ENCODE data around the gene CTSK. TPM values are rescaled to one million over a fixed set of nuclear protein-coding genes. Genes with fewer than 3 reads are reported as not detected.

The CTSK gene
- total RNA-seq, 6 experiments from 2014 or later: 1.5 to 3.8 (median 2.6) TPM

- H3K4me1 ChIP-seq: peaks cover 0 to 6% (median 3%) of the 10 kb centered on the region in 4 donors
- H3K9me3 ChIP-seq: no peaks in the 10 kb centered on the region
- H3K27me3 ChIP-seq: no peaks in the 10 kb centered on the region
- no peak overlapping the region for H3K27ac ChIP-seq
- 60% methylated on average over 1 of the region's 1 CpG for WGBS (ENCODE audit: insufficient coverage, low coverage, low lambda C conversion rate, missing lambda C conversion rate)
- TF ChIP-seq POLR2A (IDR thresholded peaks at IDR 0.05): no peak
- TF ChIP-seq, protein P1, sequence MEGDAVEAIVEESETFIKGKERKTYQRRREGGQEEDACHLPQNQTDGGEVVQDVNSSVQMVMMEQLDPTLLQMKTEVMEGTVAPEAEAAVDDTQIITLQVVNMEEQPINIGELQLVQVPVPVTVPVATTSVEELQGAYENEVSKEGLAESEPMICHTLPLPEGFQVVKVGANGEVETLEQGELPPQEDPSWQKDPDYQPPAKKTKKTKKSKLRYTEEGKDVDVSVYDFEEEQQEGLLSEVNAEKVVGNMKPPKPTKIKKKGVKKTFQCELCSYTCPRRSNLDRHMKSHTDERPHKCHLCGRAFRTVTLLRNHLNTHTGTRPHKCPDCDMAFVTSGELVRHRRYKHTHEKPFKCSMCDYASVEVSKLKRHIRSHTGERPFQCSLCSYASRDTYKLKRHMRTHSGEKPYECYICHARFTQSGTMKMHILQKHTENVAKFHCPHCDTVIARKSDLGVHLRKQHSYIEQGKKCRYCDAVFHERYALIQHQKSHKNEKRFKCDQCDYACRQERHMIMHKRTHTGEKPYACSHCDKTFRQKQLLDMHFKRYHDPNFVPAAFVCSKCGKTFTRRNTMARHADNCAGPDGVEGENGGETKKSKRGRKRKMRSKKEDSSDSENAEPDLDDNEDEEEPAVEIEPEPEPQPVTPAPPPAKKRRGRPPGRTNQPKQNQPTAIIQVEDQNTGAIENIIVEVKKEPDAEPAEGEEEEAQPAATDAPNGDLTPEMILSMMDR (IDR thresholded peaks at IDR 0.05): no peak
- no peaks in the 10 kb centered on the region for H3K36me3 ChIP-seq
- H3K4me3 ChIP-seq: no peak overlapping the region
- no peak for DNase-seq
- intact Hi-C loops (cut with DNase I): no loop called here
- ATAC-seq: no peak
Observed at GRCh38 chr1:150761801-150762200, 46.3 kb downstream of the CTSK start.

- no peak overlapping the region for H3K27ac ChIP-seq
- intact Hi-C loops (cut with DNase I): no loop called here
- TF ChIP-seq, protein P1 (IDR thresholded peaks at IDR 0.05): no peak
- no peak for TF ChIP-seq POLR2A (IDR thresholded peaks at IDR 0.05)
- no peaks in the 10 kb centered on the region for H3K9me3 ChIP-seq
- no peak overlapping the region for H3K4me3 ChIP-seq
- DNase-seq: no peak
- H3K36me3 ChIP-seq: no peaks in the 10 kb centered on the region
- WGBS (ENCODE audit: insufficient coverage, low coverage, low lambda C conversion rate, missing lambda C conversion rate): 69% methylated on average over 3 of the region's 3 CpGs
- no peaks in the 10 kb centered on the region for H3K27me3 ChIP-seq
- no peak for ATAC-seq
- H3K4me1 ChIP-seq: peaks cover 0 to 6% (median 3%) of the 10 kb centered on the region in 4 donors
Observed at GRCh38 chr1:150760013-150760412, 48.0 kb downstream of the CTSK start.

DNA sequence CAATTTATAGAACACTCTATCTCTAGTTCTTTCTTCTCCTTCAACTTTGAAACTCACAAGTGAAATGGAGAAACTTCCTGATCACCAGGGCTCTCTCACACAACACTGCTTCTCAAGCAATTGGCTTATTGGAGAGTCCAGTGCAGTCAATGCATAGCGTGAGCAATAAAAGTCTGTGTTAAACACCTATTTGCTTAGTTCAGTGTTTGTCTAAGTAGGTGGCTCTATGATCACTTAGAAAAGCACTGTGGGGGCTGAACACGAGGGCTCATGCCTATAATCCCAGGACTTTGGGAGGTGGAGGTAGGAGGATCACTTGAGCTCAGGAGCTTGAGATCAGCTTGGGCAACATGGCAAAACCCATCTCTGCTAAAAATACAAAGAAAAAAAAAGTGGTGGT lies 54.6 kb downstream of the CTSK start:
- intact Hi-C loops (cut with DNase I): no loop called here
- H3K36me3 ChIP-seq: peaks cover 0 to 9% (median 0%) of the 10 kb centered on the region in 4 donors
- no peak overlapping the region for H3K4me3 ChIP-seq
- no peak for DNase-seq
- no peaks in the 10 kb centered on the region for H3K4me1 ChIP-seq
- no peak for ATAC-seq
- no peaks in the 10 kb centered on the region for H3K9me3 ChIP-seq
- TF ChIP-seq, protein P1 (IDR thresholded peaks at IDR 0.05): no peak
- TF ChIP-seq POLR2A (IDR thresholded peaks at IDR 0.05): no peak
- WGBS (ENCODE audit: insufficient coverage, low coverage, low lambda C conversion rate, missing lambda C conversion rate): 96% methylated on average over 2 of the region's 2 CpGs
- H3K27ac ChIP-seq: no peak overlapping the region
- no peaks in the 10 kb centered on the region for H3K27me3 ChIP-seq

DNA sequence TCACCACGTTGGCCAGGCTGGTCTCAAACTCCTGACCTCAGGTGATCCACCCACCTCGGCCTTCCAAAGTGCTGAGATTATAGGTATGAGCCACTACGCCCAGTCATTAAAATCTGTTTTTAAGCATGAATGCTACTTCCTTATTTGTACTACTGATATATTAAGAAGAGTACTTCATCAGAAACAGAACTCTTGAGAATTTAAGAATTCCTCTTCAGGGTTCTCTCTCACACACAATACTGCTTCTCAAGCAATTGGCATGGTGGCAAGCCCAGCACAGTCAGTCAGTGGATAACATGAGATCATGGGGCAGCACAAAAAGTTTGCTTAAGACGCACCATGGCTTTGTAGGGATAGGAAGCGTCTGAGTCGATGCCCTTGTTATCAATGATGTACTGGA lies 56.6 kb downstream of the CTSK start:
- Histone ChIP-seq H3K4me3 (no peak overlapping the region), H3K36me3 (peaks cover 0 to 9% (median 0%) of the 10 kb centered on the region in 4 donors), H3K9me3 (no peaks in the 10 kb centered on the region), H3K27me3 (no peaks in the 10 kb centered on the region), H3K27ac (no peak overlapping the region), H3K4me1 (no peaks in the 10 kb centered on the region)
- WGBS (ENCODE audit: insufficient coverage, low coverage, low lambda C conversion rate, missing lambda C conversion rate): 95% methylated on average over 3 of the region's 6 CpGs
- DNase-seq (no peak), ATAC-seq (no peak)
- TF ChIP-seq POLR2A (IDR thresholded peaks at IDR 0.05): no peak
- TF ChIP-seq, protein P1 (IDR thresholded peaks at IDR 0.05): no peak
- intact Hi-C loops (cut with DNase I): no loop called here
